WTC11 (cell line): ENCODE data around the gene STXBP1. TPM values are rescaled to one million over a fixed set of nuclear protein-coding genes. Genes with fewer than 3 reads are reported as not detected.

Source experiments
- ATAC-seq: fragments of 200-7000 bp; cut with Tn5 transposase; 2 replicates; pipeline ENCODE4 v1.10.0; 2021; ENCODE audit warnings: mild to moderate bottlenecking, moderate library complexity
- CTCF ChIA-PET: fragments of 300-600 bp; sonication (Branson Sonifier 250); formaldehyde crosslinking; loops from one replicate; lab custom pipeline; 2021; ENCODE audit warnings: antibody characterized with exemption; lab: Charles Lee
- POLR2A ChIA-PET: fragments of 350-600 bp; sonication (Branson Sonifier 250); formaldehyde crosslinking; loops from one replicate; lab custom pipeline; 2021; ENCODE audit warnings: antibody characterized with exemption; lab: Charles Lee
- DNase-seq: peaks from one replicate; pipeline ENCODE4 v3.0.0; 2021; ENCODE audit warnings: low spot score
- H3K27ac Mint-ChIP-seq: 2 replicates; pipeline ENCODE4 v1.8.0; 2021; ENCODE audit warnings: mixed read lengths
- H3K27me3 Mint-ChIP-seq: 2 replicates; pipeline ENCODE4 v1.8.0; 2021; ENCODE audit warnings: low read depth, mild to moderate bottlenecking, moderate library complexity, mixed read lengths
- H3K36me3 Mint-ChIP-seq: 2 replicates; pipeline ENCODE4 v1.8.0; 2021; ENCODE audit warnings: mixed read lengths
- H3K4me1 Mint-ChIP-seq: 2 replicates; pipeline ENCODE4 v1.8.0; 2022; ENCODE audit warnings: mixed read lengths
- H3K4me3 Mint-ChIP-seq: 2 replicates; pipeline ENCODE4 v1.8.0; 2021; ENCODE audit warnings: mild to moderate bottlenecking, moderate library complexity, mixed read lengths
- H3K9me3 Mint-ChIP-seq: 2 replicates; pipeline ENCODE4 v1.8.0; 2021; ENCODE audit warnings: mixed read lengths
- ESRRA ChIP-seq: sonication (generic); formaldehyde crosslinking; IDR thresholded peaks from 2 replicates; pipeline ENCODE4 v1.8.1; 2022; ENCODE audit warnings: mild to moderate bottlenecking, missing genetic modification reagents, borderline replicate concordance
- IRF2 ChIP-seq: sonication (generic); formaldehyde crosslinking; IDR thresholded peaks from 2 replicates; pipeline ENCODE4 v1.8.0; 2022; ENCODE audit warnings: low read depth, missing genetic modification reagents, borderline replicate concordance
- OVOL2 ChIP-seq: fragments of 250-450 bp; sonication (Bioruptor Pico); IDR thresholded peaks from 2 replicates; pipeline ENCODE4 v1.9.0; 2021; ENCODE audit warnings: mild to moderate bottlenecking, borderline replicate concordance
- SMAD3 ChIP-seq: sonication (generic); formaldehyde crosslinking; IDR thresholded peaks from 2 replicates; pipeline ENCODE4 v1.8.0; 2022; ENCODE audit warnings: missing genetic modification reagents, mild to moderate bottlenecking, borderline replicate concordance
- TEAD4 ChIP-seq: sonication (generic); formaldehyde crosslinking; IDR thresholded peaks from 2 replicates; pipeline ENCODE4 v1.8.0; 2022; ENCODE audit warnings: mild to moderate bottlenecking, missing genetic modification reagents
- ZNF263 ChIP-seq: sonication (generic); formaldehyde crosslinking; IDR thresholded peaks from 2 replicates; pipeline ENCODE4 v1.8.1; 2022; ENCODE audit warnings: low read depth, mild to moderate bottlenecking, moderate library complexity, missing genetic modification reagents
- ZNF416 ChIP-seq: fragments of 250-450 bp; sonication (Bioruptor Pico); IDR thresholded peaks from 2 replicates; pipeline ENCODE4 v1.9.0; 2021; ENCODE audit warnings: mild to moderate bottlenecking, inconsistent platforms
- total RNA-seq: library from RNA; stranded (reverse); gene quantifications from 3 replicates; pipeline ENCODE4 v1.2.3, GENCODE V29; 2021
- TF ChIP-seq, protein P1 (sequence below): sonication (generic); formaldehyde crosslinking; IDR thresholded peaks from 2 replicates; pipeline ENCODE4 v1.8.1; 2022; ENCODE audit warnings: mild to moderate bottlenecking, missing genetic modification reagents, moderate library complexity, borderline replicate concordance
- TF ChIP-seq, protein P2 (sequence below): fragments of 250-450 bp; sonication (Bioruptor Pico); IDR thresholded peaks from 2 replicates; pipeline ENCODE4 v1.9.0; 2021; ENCODE audit warnings: mild to moderate bottlenecking
- TF ChIP-seq, protein P3 (sequence below): sonication (generic); formaldehyde crosslinking; IDR thresholded peaks from 2 replicates; pipeline ENCODE4 v1.8.0; 2022; ENCODE audit warnings: mild to moderate bottlenecking, missing genetic modification reagents
- TF ChIP-seq, protein P4 (sequence below): sonication (generic); formaldehyde crosslinking; IDR thresholded peaks from 2 replicates; pipeline ENCODE4 v1.8.0; 2022; ENCODE audit warnings: mild to moderate bottlenecking, missing genetic modification reagents
- TF ChIP-seq, protein P5 (sequence below): fragments of 250-450 bp; sonication (Bioruptor Pico); IDR thresholded peaks from 2 replicates; pipeline ENCODE4 v2.1.2; 2022; ENCODE audit warnings: mild to moderate bottlenecking, moderate library complexity
- TF ChIP-seq, protein P6 (sequence below): sonication (generic); formaldehyde crosslinking; IDR thresholded peaks from 2 replicates; pipeline ENCODE4 v1.8.0; 2023; ENCODE audit warnings: mild to moderate bottlenecking, missing genetic modification reagents

STXBP1 gene
- total RNA-seq, 1 experiment from 2014 or later, result 37.1 TPM

DNA sequence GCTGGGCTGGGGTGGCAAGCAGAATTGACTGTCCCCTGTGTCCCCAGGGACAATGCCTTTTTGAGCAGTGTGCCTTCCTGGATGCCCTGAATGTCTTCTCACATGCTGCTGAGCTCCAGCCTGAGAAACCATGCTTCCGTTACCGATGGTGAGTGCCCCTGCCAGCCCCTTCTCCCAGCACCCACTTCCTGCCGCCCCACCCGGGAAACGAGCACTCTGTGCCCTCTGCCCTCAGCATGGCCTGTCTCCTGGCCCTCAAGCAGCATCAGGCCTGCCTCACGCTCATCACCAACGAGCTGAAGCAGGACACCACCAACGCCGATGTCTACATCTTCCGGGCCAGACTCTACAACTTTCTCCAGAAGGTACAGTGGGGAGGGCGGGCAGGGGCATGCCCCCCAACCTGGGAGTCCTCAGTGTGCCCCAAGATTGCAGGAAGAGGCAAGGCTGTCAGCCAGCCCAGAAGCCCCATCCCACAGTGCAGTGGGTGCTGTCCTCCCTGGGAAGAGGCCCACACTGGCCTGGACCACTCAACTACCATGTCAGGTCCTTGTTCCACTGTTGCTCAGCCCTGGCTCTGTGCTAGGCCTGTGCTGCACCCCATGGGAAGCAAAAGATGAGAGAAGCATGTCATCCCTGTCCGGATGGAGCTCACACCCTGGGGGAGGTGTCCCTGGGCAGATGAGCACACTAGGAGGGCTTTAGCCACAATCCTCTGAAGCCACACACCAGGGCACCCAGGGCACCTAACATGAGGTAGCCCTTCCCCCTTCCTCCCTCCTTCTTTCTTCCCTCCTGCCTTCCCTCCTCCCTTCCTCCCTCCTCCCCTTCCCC lies 108.2 kb downstream of the STXBP1 start:
- peaks cover 20% of the 10 kb centered on the region for H3K4me1 Mint-ChIP-seq
- no peaks in the 10 kb centered on the region for H3K9me3 Mint-ChIP-seq
- ATAC-seq, result no peak
- H3K4me3 Mint-ChIP-seq, result no peak overlapping the region
- no peak for DNase-seq
- no peaks in the 10 kb centered on the region for H3K27me3 Mint-ChIP-seq
- ChIA-PET POLR2A (no interaction called here), CTCF (interaction anchor here (7.3 kb wide), 1 partner anchor 14 kb away, joined by 73 read pairs; the partner anchor contains the start of gene TOR2A)
- H3K36me3 Mint-ChIP-seq, result no peaks in the 10 kb centered on the region
- H3K27ac Mint-ChIP-seq, result no peak overlapping the region
- TF ChIP-seq, protein P1, sequence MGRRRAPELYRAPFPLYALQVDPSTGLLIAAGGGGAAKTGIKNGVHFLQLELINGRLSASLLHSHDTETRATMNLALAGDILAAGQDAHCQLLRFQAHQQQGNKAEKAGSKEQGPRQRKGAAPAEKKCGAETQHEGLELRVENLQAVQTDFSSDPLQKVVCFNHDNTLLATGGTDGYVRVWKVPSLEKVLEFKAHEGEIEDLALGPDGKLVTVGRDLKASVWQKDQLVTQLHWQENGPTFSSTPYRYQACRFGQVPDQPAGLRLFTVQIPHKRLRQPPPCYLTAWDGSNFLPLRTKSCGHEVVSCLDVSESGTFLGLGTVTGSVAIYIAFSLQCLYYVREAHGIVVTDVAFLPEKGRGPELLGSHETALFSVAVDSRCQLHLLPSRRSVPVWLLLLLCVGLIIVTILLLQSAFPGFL (CRISPR knock-in tag), result no peak
- TF ChIP-seq, protein P2, sequence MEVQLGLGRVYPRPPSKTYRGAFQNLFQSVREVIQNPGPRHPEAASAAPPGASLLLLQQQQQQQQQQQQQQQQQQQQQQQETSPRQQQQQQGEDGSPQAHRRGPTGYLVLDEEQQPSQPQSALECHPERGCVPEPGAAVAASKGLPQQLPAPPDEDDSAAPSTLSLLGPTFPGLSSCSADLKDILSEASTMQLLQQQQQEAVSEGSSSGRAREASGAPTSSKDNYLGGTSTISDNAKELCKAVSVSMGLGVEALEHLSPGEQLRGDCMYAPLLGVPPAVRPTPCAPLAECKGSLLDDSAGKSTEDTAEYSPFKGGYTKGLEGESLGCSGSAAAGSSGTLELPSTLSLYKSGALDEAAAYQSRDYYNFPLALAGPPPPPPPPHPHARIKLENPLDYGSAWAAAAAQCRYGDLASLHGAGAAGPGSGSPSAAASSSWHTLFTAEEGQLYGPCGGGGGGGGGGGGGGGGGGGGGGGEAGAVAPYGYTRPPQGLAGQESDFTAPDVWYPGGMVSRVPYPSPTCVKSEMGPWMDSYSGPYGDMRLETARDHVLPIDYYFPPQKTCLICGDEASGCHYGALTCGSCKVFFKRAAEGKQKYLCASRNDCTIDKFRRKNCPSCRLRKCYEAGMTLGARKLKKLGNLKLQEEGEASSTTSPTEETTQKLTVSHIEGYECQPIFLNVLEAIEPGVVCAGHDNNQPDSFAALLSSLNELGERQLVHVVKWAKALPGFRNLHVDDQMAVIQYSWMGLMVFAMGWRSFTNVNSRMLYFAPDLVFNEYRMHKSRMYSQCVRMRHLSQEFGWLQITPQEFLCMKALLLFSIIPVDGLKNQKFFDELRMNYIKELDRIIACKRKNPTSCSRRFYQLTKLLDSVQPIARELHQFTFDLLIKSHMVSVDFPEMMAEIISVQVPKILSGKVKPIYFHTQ (CRISPR knock-in tag), result no peak
- TF ChIP-seq OVOL2 (no peak), ZNF263 (CRISPR knock-in tag) (no peak), ESRRA (no peak), IRF2 (CRISPR knock-in tag) (no peak), SMAD3 (no peak), TEAD4 (CRISPR knock-in tag) (no peak), ZNF416 (CRISPR knock-in tag) (no peak)
- TF ChIP-seq, protein P3, sequence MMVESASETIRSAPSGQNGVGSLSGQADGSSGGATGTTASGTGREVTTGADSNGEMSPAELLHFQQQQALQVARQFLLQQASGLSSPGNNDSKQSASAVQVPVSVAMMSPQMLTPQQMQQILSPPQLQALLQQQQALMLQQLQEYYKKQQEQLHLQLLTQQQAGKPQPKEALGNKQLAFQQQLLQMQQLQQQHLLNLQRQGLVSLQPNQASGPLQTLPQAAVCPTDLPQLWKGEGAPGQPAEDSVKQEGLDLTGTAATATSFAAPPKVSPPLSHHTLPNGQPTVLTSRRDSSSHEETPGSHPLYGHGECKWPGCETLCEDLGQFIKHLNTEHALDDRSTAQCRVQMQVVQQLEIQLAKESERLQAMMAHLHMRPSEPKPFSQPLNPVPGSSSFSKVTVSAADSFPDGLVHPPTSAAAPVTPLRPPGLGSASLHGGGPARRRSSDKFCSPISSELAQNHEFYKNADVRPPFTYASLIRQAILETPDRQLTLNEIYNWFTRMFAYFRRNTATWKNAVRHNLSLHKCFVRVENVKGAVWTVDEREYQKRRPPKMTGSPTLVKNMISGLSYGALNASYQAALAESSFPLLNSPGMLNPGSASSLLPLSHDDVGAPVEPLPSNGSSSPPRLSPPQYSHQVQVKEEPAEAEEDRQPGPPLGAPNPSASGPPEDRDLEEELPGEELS (CRISPR knock-in tag), result no peak
- TF ChIP-seq, protein P4, sequence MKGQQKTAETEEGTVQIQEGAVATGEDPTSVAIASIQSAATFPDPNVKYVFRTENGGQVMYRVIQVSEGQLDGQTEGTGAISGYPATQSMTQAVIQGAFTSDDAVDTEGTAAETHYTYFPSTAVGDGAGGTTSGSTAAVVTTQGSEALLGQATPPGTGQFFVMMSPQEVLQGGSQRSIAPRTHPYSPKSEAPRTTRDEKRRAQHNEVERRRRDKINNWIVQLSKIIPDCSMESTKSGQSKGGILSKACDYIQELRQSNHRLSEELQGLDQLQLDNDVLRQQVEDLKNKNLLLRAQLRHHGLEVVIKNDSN (CRISPR knock-in tag), result no peak
- TF ChIP-seq, protein P5, sequence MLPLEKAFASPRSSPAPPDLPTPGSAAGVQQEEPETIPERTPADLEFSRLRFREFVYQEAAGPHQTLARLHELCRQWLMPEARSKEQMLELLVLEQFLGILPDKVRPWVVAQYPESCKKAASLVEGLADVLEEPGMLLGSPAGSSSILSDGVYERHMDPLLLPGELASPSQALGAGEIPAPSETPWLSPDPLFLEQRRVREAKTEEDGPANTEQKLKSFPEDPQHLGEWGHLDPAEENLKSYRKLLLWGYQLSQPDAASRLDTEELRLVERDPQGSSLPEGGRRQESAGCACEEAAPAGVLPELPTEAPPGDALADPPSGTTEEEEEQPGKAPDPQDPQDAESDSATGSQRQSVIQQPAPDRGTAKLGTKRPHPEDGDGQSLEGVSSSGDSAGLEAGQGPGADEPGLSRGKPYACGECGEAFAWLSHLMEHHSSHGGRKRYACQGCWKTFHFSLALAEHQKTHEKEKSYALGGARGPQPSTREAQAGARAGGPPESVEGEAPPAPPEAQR, result no peak
- TF ChIP-seq, protein P6, sequence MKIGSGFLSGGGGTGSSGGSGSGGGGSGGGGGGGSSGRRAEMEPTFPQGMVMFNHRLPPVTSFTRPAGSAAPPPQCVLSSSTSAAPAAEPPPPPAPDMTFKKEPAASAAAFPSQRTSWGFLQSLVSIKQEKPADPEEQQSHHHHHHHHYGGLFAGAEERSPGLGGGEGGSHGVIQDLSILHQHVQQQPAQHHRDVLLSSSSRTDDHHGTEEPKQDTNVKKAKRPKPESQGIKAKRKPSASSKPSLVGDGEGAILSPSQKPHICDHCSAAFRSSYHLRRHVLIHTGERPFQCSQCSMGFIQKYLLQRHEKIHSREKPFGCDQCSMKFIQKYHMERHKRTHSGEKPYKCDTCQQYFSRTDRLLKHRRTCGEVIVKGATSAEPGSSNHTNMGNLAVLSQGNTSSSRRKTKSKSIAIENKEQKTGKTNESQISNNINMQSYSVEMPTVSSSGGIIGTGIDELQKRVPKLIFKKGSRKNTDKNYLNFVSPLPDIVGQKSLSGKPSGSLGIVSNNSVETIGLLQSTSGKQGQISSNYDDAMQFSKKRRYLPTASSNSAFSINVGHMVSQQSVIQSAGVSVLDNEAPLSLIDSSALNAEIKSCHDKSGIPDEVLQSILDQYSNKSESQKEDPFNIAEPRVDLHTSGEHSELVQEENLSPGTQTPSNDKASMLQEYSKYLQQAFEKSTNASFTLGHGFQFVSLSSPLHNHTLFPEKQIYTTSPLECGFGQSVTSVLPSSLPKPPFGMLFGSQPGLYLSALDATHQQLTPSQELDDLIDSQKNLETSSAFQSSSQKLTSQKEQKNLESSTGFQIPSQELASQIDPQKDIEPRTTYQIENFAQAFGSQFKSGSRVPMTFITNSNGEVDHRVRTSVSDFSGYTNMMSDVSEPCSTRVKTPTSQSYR (CRISPR knock-in tag), result no peak
- TF ChIP-seq, all 79 proteins: peak for 0
